ENCODE measurements around the gene DPYD.

Gene DPYD

GRCh38 chr1:97630948-97631347 is 289.9 kb downstream of the DPYD start:
- in situ Hi-C loops (cut with MboI; ENCODE audit: low sequenced_read_pairs), result no loop called here

GRCh38 chr1:97630281-97630680 is 290.6 kb downstream of the DPYD start:
- in situ Hi-C loops (cut with MboI; ENCODE audit: low sequenced_read_pairs), result no loop called here

- in situ Hi-C loops (cut with MboI; ENCODE audit: low sequenced_read_pairs), result no loop called here
Measured at GRCh38 chr1:97623220-97623619, 297.6 kb downstream of the DPYD start.

GRCh38 chr1:97621955-97622354 is 298.9 kb downstream of the DPYD start:
- in situ Hi-C loops (cut with MboI; ENCODE audit: low sequenced_read_pairs), result no loop called here

GRCh38 chr1:97619706-97620105 is 301.1 kb downstream of the DPYD start:
- in situ Hi-C loops (cut with MboI; ENCODE audit: low sequenced_read_pairs), result no loop called here

- in situ Hi-C loops (cut with MboI; ENCODE audit: low sequenced_read_pairs), result no loop called here
Measured at GRCh38 chr1:97610748-97611147, 310.1 kb downstream of the DPYD start.

GRCh38 chr1:97610102-97610501 is 310.7 kb downstream of the DPYD start:
- in situ Hi-C loops (cut with MboI; ENCODE audit: low sequenced_read_pairs), result no loop called here

- in situ Hi-C loops (cut with MboI; ENCODE audit: low sequenced_read_pairs), result no loop called here
Measured at GRCh38 chr1:97608272-97608671, 312.6 kb downstream of the DPYD start.

- in situ Hi-C loops (cut with MboI; ENCODE audit: low sequenced_read_pairs), result no loop called here
Measured at GRCh38 chr1:97603776-97604175, 317.1 kb downstream of the DPYD start.

- in situ Hi-C loops (cut with MboI; ENCODE audit: low sequenced_read_pairs), result no loop called here
Measured at GRCh38 chr1:97603218-97603617, 317.6 kb downstream of the DPYD start.

GRCh38 chr1:97599447-97599846 is 321.4 kb downstream of the DPYD start:
- in situ Hi-C loops (cut with MboI; ENCODE audit: low sequenced_read_pairs), result no loop called here

GRCh38 chr1:97593192-97593591 is 327.6 kb downstream of the DPYD start:
- in situ Hi-C loops (cut with MboI; ENCODE audit: low sequenced_read_pairs), result no loop called here

GRCh38 chr1:97588772-97589171 is 332.1 kb downstream of the DPYD start:
- in situ Hi-C loops (cut with MboI; ENCODE audit: low sequenced_read_pairs), result no loop called here

GRCh38 chr1:97581614-97582051 is 339.2 kb downstream of the DPYD start:
- in situ Hi-C loops (cut with MboI; ENCODE audit: low sequenced_read_pairs), result no loop called here

GRCh38 chr1:97577613-97578012 is 343.2 kb downstream of the DPYD start:
- in situ Hi-C loops (cut with MboI; ENCODE audit: low sequenced_read_pairs), result no loop called here

GRCh38 chr1:97573553-97573952 is 347.3 kb downstream of the DPYD start:
- in situ Hi-C loops (cut with MboI; ENCODE audit: low sequenced_read_pairs), result no loop called here

GRCh38 chr1:97572561-97572960 is 348.3 kb downstream of the DPYD start:
- in situ Hi-C loops (cut with MboI; ENCODE audit: low sequenced_read_pairs), result no loop called here

- in situ Hi-C loops (cut with MboI; ENCODE audit: low sequenced_read_pairs), result no loop called here
Measured at GRCh38 chr1:97571760-97572159, 349.1 kb downstream of the DPYD start.

GRCh38 chr1:97570691-97571090 is 350.1 kb downstream of the DPYD start:
- in situ Hi-C loops (cut with MboI; ENCODE audit: low sequenced_read_pairs), result no loop called here

GRCh38 chr1:97567000-97567749 is 353.7 kb downstream of the DPYD start:
- in situ Hi-C loops (cut with MboI; ENCODE audit: low sequenced_read_pairs), result no loop called here

GRCh38 chr1:97565886-97566285 is 354.9 kb downstream of the DPYD start:
- in situ Hi-C loops (cut with MboI; ENCODE audit: low sequenced_read_pairs), result no loop called here

GRCh38 chr1:97563926-97564325 is 356.9 kb downstream of the DPYD start:
- in situ Hi-C loops (cut with MboI; ENCODE audit: low sequenced_read_pairs), result no loop called here

- in situ Hi-C loops (cut with MboI; ENCODE audit: low sequenced_read_pairs), result no loop called here
Measured at GRCh38 chr1:97562081-97562480, 358.8 kb downstream of the DPYD start.
